Gastroesophageal sphincter (tissue), 3 donors: ENCODE data around the gene ZNF792.
"Not testable (repeated sequence)": the region's sequence is repeated elsewhere in the genome, so short reads cannot be mapped to it uniquely, and the experiment has no call there.

Source experiments
- EP300 ChIP-seq: sonication (generic); formaldehyde crosslinking; IDR thresholded peaks from one replicate; pipeline ENCODE4 v1.6.1; 2017; ENCODE audit warnings: antibody characterized with exemption, mild to moderate bottlenecking
- POLR2A ChIP-seq, 2 donors: fragments of 450-650 bp; IDR thresholded peaks; one replicate each; pipeline ENCODE4 v1.6.1; 2017; ENCODE audit warnings: antibody characterized with exemption in 2 of 2, mild to moderate bottlenecking in 2 of 2, moderate library complexity in 1 of 2
- POLR2AphosphoS5 ChIP-seq: sonication (generic); formaldehyde crosslinking; IDR thresholded peaks from one replicate; pipeline ENCODE4 v1.6.1; 2017; ENCODE audit warnings: antibody characterized with exemption
- TF ChIP-seq, protein P1 (sequence below), 4 experiments: fragments of 200-600 bp in 2 of 4; fragments of 450-650 bp in 2 of 4; sonication (generic) in 1 of 4; IDR thresholded peaks; one replicate each; pipeline ENCODE4 v1.5.1; 2017 to 2019; ENCODE audit warnings: antibody characterized with exemption in 4 of 4, mild to moderate bottlenecking in 2 of 4, moderate library complexity in 2 of 4

DNA sequence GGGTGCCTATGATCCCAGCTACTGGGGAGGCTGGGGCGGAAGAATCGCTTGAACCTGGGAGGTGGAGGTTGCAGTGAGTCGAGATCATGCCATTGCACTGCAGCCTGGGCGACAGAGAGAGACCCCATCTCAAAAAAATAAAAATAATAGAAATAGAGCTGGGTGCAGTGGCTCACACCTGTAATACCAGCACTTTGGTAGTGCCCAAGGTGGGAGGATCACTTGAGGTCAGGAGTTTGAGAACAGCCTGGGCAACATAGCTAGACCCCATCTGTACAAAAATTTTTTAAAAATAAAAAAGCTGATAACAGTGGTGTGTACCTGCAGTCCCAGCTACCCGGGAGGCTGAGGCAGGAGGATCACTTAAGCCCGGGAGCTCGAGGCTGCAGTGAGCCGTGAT, 43.4 kb upstream of the ZNF792 start:
- TF ChIP-seq, protein P1, sequence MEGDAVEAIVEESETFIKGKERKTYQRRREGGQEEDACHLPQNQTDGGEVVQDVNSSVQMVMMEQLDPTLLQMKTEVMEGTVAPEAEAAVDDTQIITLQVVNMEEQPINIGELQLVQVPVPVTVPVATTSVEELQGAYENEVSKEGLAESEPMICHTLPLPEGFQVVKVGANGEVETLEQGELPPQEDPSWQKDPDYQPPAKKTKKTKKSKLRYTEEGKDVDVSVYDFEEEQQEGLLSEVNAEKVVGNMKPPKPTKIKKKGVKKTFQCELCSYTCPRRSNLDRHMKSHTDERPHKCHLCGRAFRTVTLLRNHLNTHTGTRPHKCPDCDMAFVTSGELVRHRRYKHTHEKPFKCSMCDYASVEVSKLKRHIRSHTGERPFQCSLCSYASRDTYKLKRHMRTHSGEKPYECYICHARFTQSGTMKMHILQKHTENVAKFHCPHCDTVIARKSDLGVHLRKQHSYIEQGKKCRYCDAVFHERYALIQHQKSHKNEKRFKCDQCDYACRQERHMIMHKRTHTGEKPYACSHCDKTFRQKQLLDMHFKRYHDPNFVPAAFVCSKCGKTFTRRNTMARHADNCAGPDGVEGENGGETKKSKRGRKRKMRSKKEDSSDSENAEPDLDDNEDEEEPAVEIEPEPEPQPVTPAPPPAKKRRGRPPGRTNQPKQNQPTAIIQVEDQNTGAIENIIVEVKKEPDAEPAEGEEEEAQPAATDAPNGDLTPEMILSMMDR (IDR thresholded peaks at IDR 0.05) = not testable (repeated sequence)
- not testable (repeated sequence) for TF ChIP-seq POLR2A (IDR thresholded peaks at IDR 0.05); POLR2AphosphoS5; EP300
